Right lobe of liver (tissue), 6 donors: ENCODE measurements around the gene SAV1. TPM values are rescaled to one million over a fixed set of nuclear protein-coding genes. Genes with fewer than 3 reads are reported as not detected.

Experiments
- ATAC-seq, 4 donors: fragments of 200-7000 bp; cut with Tn5 transposase; one replicate each; pipeline ENCODE4 v1.9.1; 2020; ENCODE audit warnings: mild to moderate bottlenecking in 4 of 4, moderate library complexity in 4 of 4
- DNase-seq, 3 donors: peaks; one replicate each; pipeline ENCODE4 v3.0.0-alpha.2; 2020
- H3K27ac ChIP-seq, 3 donors: fragments of 200-600 bp; one replicate each; pipeline ENCODE4 v1.8.0; 2022
- H3K27me3 ChIP-seq, 2 donors: fragments of 200-600 bp; one replicate each; pipeline ENCODE4 v1.8.0; 2022
- H3K36me3 ChIP-seq, 4 donors: fragments of 200-600 bp; sonication (generic) in 1 of 4; one replicate each; pipeline versions ENCODE4 v1.5.1 to v1.8.0; 2017 to 2022; ENCODE audit warnings: control low read depth in 1 of 4
- H3K4me1 ChIP-seq, 4 donors: fragments of 200-600 bp; sonication (generic) in 1 of 4; one replicate each; pipeline versions ENCODE4 v1.5.1 to v1.8.0; 2017 to 2022; ENCODE audit warnings: control low read depth in 1 of 4
- H3K4me3 ChIP-seq, 3 donors: fragments of 200-600 bp; one replicate each; pipeline ENCODE4 v1.8.0; 2022
- H3K9me3 ChIP-seq, 4 donors: fragments of 200-600 bp; sonication (generic) in 1 of 4; one replicate each; pipeline versions ENCODE4 v1.5.1 to v1.8.0; 2017 to 2022; ENCODE audit warnings: control low read depth in 1 of 4
- CTCF ChIP-seq, 4 donors: fragments of 200-600 bp in 3 of 4; fragments of 450-650 bp in 1 of 4; IDR thresholded peaks; one replicate each; pipeline versions ENCODE4 v1.5.1 to v1.8.0; 2016 to 2022; ENCODE audit warnings: antibody characterized with exemption in 4 of 4, mild to moderate bottlenecking in 2 of 4
- POLR2A ChIP-seq: fragments of 450-650 bp; IDR thresholded peaks from one replicate; pipeline ENCODE4 v1.6.1; 2017; ENCODE audit warnings: antibody characterized with exemption, mild to moderate bottlenecking
- WGBS: methylation state at CpG from one replicate; pipeline ENCODE4 v1.1.6; 2018; ENCODE audit warnings: low coverage, low lambda C conversion rate; ENCODE audit not compliant: insufficient coverage; ENCODE audit errors: missing lambda C conversion rate; 5-methylcytosine and 5-hydroxymethylcytosine counted together
- intact Hi-C, 2 donors: fragments of 100-400 bp; cut with DNase I; formaldehyde crosslinking; loops; one replicate each; pipeline versions ENCODE4 v1.11.2 to v1.14.1; 2022
- total RNA-seq, 6 experiments: library from RNA; depleted of rRNA in 2 of 6; stranded (reverse); fragments of >200 nt in 2 of 6; fragmentation: NEBNext Ultra II Directional in 3 of 6; extraction: Animal tissue kit (Norgen Biotek cat#: 25700) in 3 of 6; gene quantifications; one replicate each; pipeline versions ENCODE4 v1.1.0 to v1.2.4, GENCODE V29; 2016 to 2023
- donor health status: DM: no; HTN: yes; CAD: no.
- donor health status: DM: no; HTN: no; CAD: no.
- donor health status: DM: no; HTN: no; CAD: no.
- donor health status: DM: no; HTN: yes; CAD: no.
- donor health status: DM: no; HTN: yes; CAD: no.

Gene SAV1
- total RNA-seq, 6 experiments from 2014 or later = 7.8 to 13.8 (median 10.0) TPM

GRCh38 chr14:50608302-50608851 is 59.7 kb downstream of the SAV1 start:
- ATAC-seq = no peak
- no peak for DNase-seq
- no peaks in the 10 kb centered on the region for H3K4me1 ChIP-seq

GRCh38 chr14:50607761-50608160 is 60.3 kb downstream of the SAV1 start:
- intact Hi-C loops = loop anchor here in 1 of 2 donors (10.0 kb wide), 1 partner anchor 167 kb away; no protein-coding TSS in a partner anchor
- 71% methylated on average over 1 of the region's 1 CpG for WGBS
- TF ChIP-seq CTCF (IDR thresholded peaks at IDR 0.05) (no peak), POLR2A (no peak)

More at GRCh38 chr14:50608302-50608851, 59.7 kb downstream of the SAV1 start:
- H3K27ac ChIP-seq = no peak overlapping the region
- H3K27me3 ChIP-seq = no peaks in the 10 kb centered on the region
- H3K4me3 ChIP-seq = no peak overlapping the region
- TF ChIP-seq CTCF (IDR thresholded peaks at IDR 0.05) = no peak
- TF ChIP-seq POLR2A = no peak
- intact Hi-C loops = loop anchor here in 1 of 2 donors (10.0 kb wide), 1 partner anchor 166 kb away; no protein-coding TSS in a partner anchor
- no peaks in the 10 kb centered on the region for H3K9me3 ChIP-seq
- no peaks in the 10 kb centered on the region for H3K36me3 ChIP-seq
- WGBS = 25% methylated on average over 1 of the region's 1 CpG

GRCh38 chr14:50607181-50607580 is 60.9 kb downstream of the SAV1 start:
- Histone ChIP-seq H3K36me3 (no peaks in the 10 kb centered on the region), H3K4me1 (no peaks in the 10 kb centered on the region), H3K9me3 (no peaks in the 10 kb centered on the region), H3K27ac (no peak overlapping the region), H3K4me3 (no peak overlapping the region), H3K27me3 (no peaks in the 10 kb centered on the region)
- intact Hi-C loops = loop anchor here in 1 of 2 donors (10.0 kb wide), 1 partner anchor 168 kb away; no protein-coding TSS in a partner anchor
- DNase-seq (no peak), ATAC-seq (no peak)
- TF ChIP-seq POLR2A = no peak
- no peak for TF ChIP-seq CTCF (IDR thresholded peaks at IDR 0.05)
- WGBS = 89% methylated on average over 3 of the region's 3 CpGs

More at GRCh38 chr14:50607761-50608160, 60.3 kb downstream of the SAV1 start:
- Histone ChIP-seq H3K36me3 (no peaks in the 10 kb centered on the region), H3K4me3 (no peak overlapping the region), H3K4me1 (no peaks in the 10 kb centered on the region), H3K9me3 (no peaks in the 10 kb centered on the region), H3K27me3 (no peaks in the 10 kb centered on the region), H3K27ac (no peak overlapping the region)
- no peak for ATAC-seq
- DNase-seq = no peak

- Histone ChIP-seq H3K36me3 (no peaks in the 10 kb centered on the region), H3K27me3 (no peaks in the 10 kb centered on the region), H3K4me1 (no peaks in the 10 kb centered on the region), H3K4me3 (no peak overlapping the region), H3K9me3 (no peaks in the 10 kb centered on the region), H3K27ac (no peak overlapping the region)
- DNase-seq (no peak), ATAC-seq (no peak)
- intact Hi-C loops = loop anchor here in 1 of 2 donors (10.0 kb wide), 1 partner anchor 168 kb away; no protein-coding TSS in a partner anchor
- WGBS = 87% methylated on average over 2 of the region's 2 CpGs
- TF ChIP-seq POLR2A (no peak), CTCF (IDR thresholded peaks at IDR 0.05) (no peak)
Observed at GRCh38 chr14:50606468-50606867, 61.6 kb downstream of the SAV1 start.
